SK-N-SH (cell line): Measurements from ENCODE around the gene COPS9. TPM values are rescaled to one million over a fixed set of nuclear protein-coding genes. Genes with fewer than 3 reads are reported as not detected.

Experiments
- CTCF ChIA-PET: fragments of 300-600, 350-600 bp; formaldehyde crosslinking; extraction: SDS; loops from one replicate; lab custom pipeline; 2021; lab: Yijun Ruan, JAX
- POLR2A ChIA-PET: fragments of 350-600 bp; sonication (Branson Sonifier 250); formaldehyde crosslinking; extraction: SDS; loops from one replicate; lab custom pipeline; 2020; ENCODE audit warnings: antibody characterized with exemption, inconsistent platforms; lab: Yijun Ruan, JAX
- DNase-seq: peaks from one replicate; pipeline ENCODE4 v3.0.0; 2012
- H2AFZ ChIP-seq: fragments of 200-600 bp; sonication (generic); 2 replicates; pipeline ENCODE4 v1.8.1; 2016; ENCODE audit warnings: antibody characterized with exemption, mild to moderate bottlenecking, low read depth
- H3F3A ChIP-seq: fragments of 200-600 bp; sonication (generic); replicated peaks from 2 replicates; pipeline ENCODE3; 2016; ENCODE audit warnings: antibody characterized with exemption, mild to moderate bottlenecking; ENCODE audit not compliant: insufficient read depth
- H3K27ac ChIP-seq, 2 experiments: fragments of 200-500 bp in 1 of 2; fragments of 200-600 bp in 1 of 2; sonication (Bioruptor generic) in 1 of 2; sonication (generic), shearing (Covaris generic) in 1 of 2; 2 replicates each; pipeline versions ENCODE4 v1.5.1 to v1.6.1; 2014 to 2016; ENCODE audit warnings: low read depth in 2 of 2, inconsistent platforms in 1 of 2, low read length in 1 of 2, mild to moderate bottlenecking in 1 of 2, mixed read lengths in 1 of 2
- H3K27me3 ChIP-seq: fragments of 200-600 bp; sonication (generic), shearing (Covaris generic); 2 replicates; pipeline ENCODE4 v1.6.1; 2016; ENCODE audit warnings: mixed run types; ENCODE audit not compliant: insufficient read depth
- H3K36me3 ChIP-seq, 2 experiments: fragments of 200-500 bp in 1 of 2; fragments of 200-600 bp in 1 of 2; sonication (Bioruptor generic) in 1 of 2; sonication (generic) in 1 of 2; replicated peaks in 1 of 2; 2 replicates each; pipeline versions ENCODE3 to v1.5.1; 2014 to 2016; ENCODE audit warnings: low read length in 1 of 2, mild to moderate bottlenecking in 1 of 2; ENCODE audit not compliant: insufficient read depth in 2 of 2, control insufficient read depth in 1 of 2
- H3K4me1 ChIP-seq, 2 experiments: fragments of 200-500 bp in 1 of 2; fragments of 200-600 bp in 1 of 2; sonication (Bioruptor generic) in 1 of 2; sonication (generic), shearing (Covaris generic) in 1 of 2; 2 replicates each; pipeline versions ENCODE4 v1.5.1 to v1.6.1; 2014 to 2016; ENCODE audit warnings: low read depth in 1 of 2, low read length in 1 of 2, mixed run types in 1 of 2; ENCODE audit not compliant: insufficient read depth in 2 of 2, control insufficient read depth in 1 of 2
- H3K4me2 ChIP-seq: fragments of 200-600 bp; sonication (generic), shearing (Covaris generic); 2 replicates; pipeline ENCODE4 v1.6.1; 2017; ENCODE audit warnings: mixed run types
- H3K4me3 ChIP-seq, 2 experiments: fragments of 200-500 bp in 1 of 2; fragments of 200-600 bp in 1 of 2; sonication (Bioruptor generic) in 1 of 2; sonication (generic), shearing (Covaris generic) in 1 of 2; 2 replicates each; pipeline versions ENCODE4 v1.5.1 to v1.8.1; 2014 to 2016; ENCODE audit warnings: low read depth in 2 of 2, inconsistent platforms in 1 of 2, low read length in 1 of 2, mild to moderate bottlenecking in 1 of 2, mixed read lengths in 1 of 2, moderate library complexity in 1 of 2
- H3K79me2 ChIP-seq: fragments of 200-600 bp; sonication (generic); 2 replicates; pipeline ENCODE4 v1.8.1; 2017; ENCODE audit warnings: mild to moderate bottlenecking; ENCODE audit not compliant: insufficient read depth
- H3K9ac ChIP-seq: fragments of 200-600 bp; sonication (generic); 2 replicates; pipeline ENCODE4 v1.6.1; 2017; ENCODE audit warnings: mixed run types
- H3K9me2 ChIP-seq: fragments of 200-600 bp; sonication (generic); 2 replicates; pipeline ENCODE4 v1.6.1; 2017; ENCODE audit warnings: mixed run types
- H3K9me3 ChIP-seq: fragments of 200-600 bp; sonication (generic); 2 replicates; pipeline ENCODE4 v1.6.1; 2017; ENCODE audit warnings: mixed run types, mild to moderate bottlenecking, moderate library complexity
- H4K20me1 ChIP-seq: fragments of 200-600 bp; sonication (generic); 2 replicates; pipeline ENCODE4 v1.6.1; 2017; ENCODE audit warnings: mild to moderate bottlenecking, mixed run types; ENCODE audit not compliant: insufficient read depth
- CHD2 ChIP-seq: fragments of 150-350 bp; IDR thresholded peaks from 2 replicates; pipeline ENCODE4 v1.6.1; 2018; ENCODE audit warnings: low read length; ENCODE audit not compliant: partially characterized antibody
- ELF1 ChIP-seq: IDR thresholded peaks from 2 replicates; pipeline ENCODE4 v1.4.0; 2012
- EP300 ChIP-seq, 2 experiments: IDR thresholded peaks; 2 replicates each; pipeline versions ENCODE4 v1.4.0 to v1.6.1; 2012; ENCODE audit warnings: borderline replicate concordance in 1 of 2, low read depth in 1 of 2, low read length in 1 of 2
- EZH2phosphoT487 ChIP-seq: fragments of 200-600 bp; sonication (generic); IDR thresholded peaks from 2 replicates; pipeline ENCODE4 v1.6.1; 2017; ENCODE audit warnings: low read depth, mixed run types, mild to moderate bottlenecking, antibody characterized with exemption, moderate library complexity, borderline replicate concordance
- FOSL2 ChIP-seq: IDR thresholded peaks from 2 replicates; pipeline ENCODE4 v1.4.0; 2012; ENCODE audit warnings: low read depth, mild to moderate bottlenecking, moderate library complexity, borderline replicate concordance
- FOXJ3 ChIP-seq: sonication (generic); formaldehyde crosslinking; IDR thresholded peaks from 2 replicates; pipeline ENCODE4 v1.5.1; 2020; ENCODE audit warnings: mild to moderate bottlenecking, missing genetic modification reagents
- FOXM1 ChIP-seq: IDR thresholded peaks from 2 replicates; pipeline ENCODE4 v1.4.0; 2012; ENCODE audit warnings: low read depth, mild to moderate bottlenecking
- GABPA ChIP-seq: IDR thresholded peaks from 2 replicates; pipeline ENCODE4 v1.4.0; 2012; ENCODE audit warnings: low read depth, mild to moderate bottlenecking
- JUND ChIP-seq: IDR thresholded peaks from 2 replicates; pipeline ENCODE4 v1.4.0; 2012
- PBX3 ChIP-seq: IDR thresholded peaks from 2 replicates; pipeline ENCODE4; 2012
- RAD21 ChIP-seq: IDR thresholded peaks from 2 replicates; pipeline ENCODE4 v1.6.1; 2012; ENCODE audit warnings: mild to moderate bottlenecking, low read length
- RCOR1 ChIP-seq: fragments of 150-350 bp; IDR thresholded peaks from 2 replicates; pipeline ENCODE4 v1.6.1; 2017; ENCODE audit warnings: antibody characterized with exemption, low read length
- RXRA ChIP-seq: IDR thresholded peaks from 2 replicates; pipeline ENCODE4 v1.4.0; 2012; ENCODE audit warnings: low read depth, mild to moderate bottlenecking, borderline replicate concordance
- TAF1 ChIP-seq: IDR thresholded peaks from 2 replicates; pipeline ENCODE4 v1.6.1; 2012; ENCODE audit warnings: low read depth, mild to moderate bottlenecking, low read length, moderate library complexity, borderline replicate concordance
- TCF12 ChIP-seq: IDR thresholded peaks from 2 replicates; pipeline ENCODE4 v1.4.0; 2012
- TEAD4 ChIP-seq: IDR thresholded peaks from 2 replicates; pipeline ENCODE4 v1.4.0; 2012; ENCODE audit warnings: mild to moderate bottlenecking, borderline replicate concordance; ENCODE audit not compliant: insufficient read depth
- USF1 ChIP-seq: IDR thresholded peaks from 2 replicates; pipeline ENCODE4 v1.4.0; 2012; ENCODE audit warnings: low read depth, borderline replicate concordance
- YY1 ChIP-seq: IDR thresholded peaks from 2 replicates; pipeline ENCODE4 v1.4.0; 2012; ENCODE audit warnings: low read depth, mild to moderate bottlenecking
- ZBTB33 ChIP-seq: IDR thresholded peaks from 2 replicates; pipeline ENCODE4 v1.4.0; 2012; ENCODE audit warnings: low read depth, borderline replicate concordance
- WGBS: methylation state at CpG from one replicate; pipeline ENCODE4 v1.1.6; 2017; ENCODE audit warnings: low lambda C conversion rate; 5-methylcytosine and 5-hydroxymethylcytosine counted together
- polyA plus RNA-seq, 3 experiments: library from polyadenylated mRNA; depleted of rRNA; stranded (reverse); fragments of >200 nt; gene quantifications; 2 replicates each; pipeline ENCODE4 v1.2.3, GENCODE V29; 2012
- TF ChIP-seq, protein P1 (sequence below): fragments of 150-350 bp; IDR thresholded peaks from 2 replicates; pipeline ENCODE4 v1.6.1; 2017; ENCODE audit warnings: antibody characterized with exemption, low read length, low read depth, borderline replicate concordance

COPS9 gene
- polyA plus RNA-seq, 1 of the 3 experiments (the other 2 are of a cell fraction), result 717 TPM

GRCh38 chr2:240166191-240166590 lies 30.1 kb upstream of the COPS9 start:
- TF ChIP-seq RAD21 (no peak), TAF1 (no peak), ELF1 (no peak)
- Histone ChIP-seq H3K9ac (no peak overlapping the region), H3K79me2 (no peaks in the 10 kb centered on the region), H3K4me1 (no peaks in the 10 kb centered on the region; a peak in 1 of 4 replicates), H4K20me1 (no peaks in the 10 kb centered on the region), H3K27ac (no peak overlapping the region), H3F3A (no peaks in the 10 kb centered on the region), H3K4me3 (no peak overlapping the region), H3K4me2 (no peak overlapping the region), H3K36me3 (no peaks in the 10 kb centered on the region), H3K9me2 (no peaks in the 10 kb centered on the region), H2AFZ (no peak overlapping the region), H3K27me3 (no peaks in the 10 kb centered on the region), H3K9me3 (no peaks in the 10 kb centered on the region)
- 38% methylated on average over 5 of the region's 5 CpGs for WGBS
- no peak for DNase-seq
- CTCF ChIA-PET, result no interaction called here
- POLR2A ChIA-PET, result no interaction called here

GRCh38 chr2:240165661-240166060 lies 29.6 kb upstream of the COPS9 start:
- no peak for DNase-seq
- no peak for TF ChIP-seq YY1
- TF ChIP-seq TEAD4, result no peak
- no peak for TF ChIP-seq JUND
- no peak for TF ChIP-seq EP300 (IDR thresholded peaks at IDR 0.05; ENCODE audit: borderline replicate concordance in 1 of 2, low read depth in 1 of 2, low read length in 1 of 2)
- TF ChIP-seq RXRA, result no peak
- TF ChIP-seq FOSL2, result no peak
- no peak for TF ChIP-seq FOXM1
- no peak for TF ChIP-seq PBX3
- TF ChIP-seq ZBTB33, result no peak
- TF ChIP-seq TAF1, result no peak
- no peak for TF ChIP-seq CHD2
- no peak for TF ChIP-seq FOXJ3
- no peak for TF ChIP-seq TCF12
- TF ChIP-seq EZH2phosphoT487, result no peak
- no peak for TF ChIP-seq USF1
- no peak for TF ChIP-seq GABPA
- TF ChIP-seq RCOR1, result no peak
- TF ChIP-seq, protein P1, sequence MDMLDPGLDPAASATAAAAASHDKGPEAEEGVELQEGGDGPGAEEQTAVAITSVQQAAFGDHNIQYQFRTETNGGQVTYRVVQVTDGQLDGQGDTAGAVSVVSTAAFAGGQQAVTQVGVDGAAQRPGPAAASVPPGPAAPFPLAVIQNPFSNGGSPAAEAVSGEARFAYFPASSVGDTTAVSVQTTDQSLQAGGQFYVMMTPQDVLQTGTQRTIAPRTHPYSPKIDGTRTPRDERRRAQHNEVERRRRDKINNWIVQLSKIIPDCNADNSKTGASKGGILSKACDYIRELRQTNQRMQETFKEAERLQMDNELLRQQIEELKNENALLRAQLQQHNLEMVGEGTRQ, result no peak
- Histone ChIP-seq H3K4me3 (no peak overlapping the region), H3F3A (no peaks in the 10 kb centered on the region), H3K9me2 (no peaks in the 10 kb centered on the region), H3K27me3 (no peaks in the 10 kb centered on the region), H4K20me1 (no peaks in the 10 kb centered on the region), H3K79me2 (no peaks in the 10 kb centered on the region), H3K9ac (no peak overlapping the region), H3K27ac (no peak overlapping the region), H3K9me3 (no peaks in the 10 kb centered on the region), H2AFZ (no peak overlapping the region), H3K4me1 (no peaks in the 10 kb centered on the region; a peak in 1 of 4 replicates), H3K4me2 (no peak overlapping the region), H3K36me3 (no peaks in the 10 kb centered on the region)
- ChIA-PET CTCF (no interaction called here), POLR2A (no interaction called here)
- 12% methylated on average over 4 of the region's 4 CpGs for WGBS
